Natural killer cell (primary cell): Measurements from ENCODE around the gene AMBN. TPM values are rescaled to one million over a fixed set of nuclear protein-coding genes. Genes with fewer than 3 reads are reported as not detected.

Experiments
- ATAC-seq, 3 donors: fragments of 150-1000 bp in 2 of 3; fragments of 200-7000 bp in 1 of 3; cut with Tn5 transposase; 1 replicate in 1 of 3; 2 replicates in 2 of 3; pipeline ENCODE4 v1.10.0; 2021; ENCODE audit warnings: mild to moderate bottlenecking in 2 of 3, moderate library complexity in 2 of 3
- DNase-seq, 2 donors: peaks; one replicate each; pipeline versions ENCODE4 v3.0.0 to v3.0.0-alpha.2; 2013 to 2021; ENCODE audit warnings: mixed read lengths in 1 of 2
- H3K27ac ChIP-seq: one replicate; pipeline ENCODE4 v1.5.1; 2013; ENCODE audit warnings: mild to moderate bottlenecking, low read length
- H3K27me3 ChIP-seq: one replicate; pipeline ENCODE4 v1.6.1; 2013; ENCODE audit warnings: low read length; ENCODE audit not compliant: control insufficient read depth, insufficient read depth
- H3K36me3 ChIP-seq: one replicate; pipeline ENCODE4 v1.6.1; 2013; ENCODE audit warnings: low read length; ENCODE audit not compliant: control insufficient read depth, insufficient read depth
- H3K4me1 ChIP-seq: one replicate; pipeline ENCODE4 v1.6.1; 2013; ENCODE audit warnings: low read length; ENCODE audit not compliant: control insufficient read depth, insufficient read depth
- H3K4me3 ChIP-seq: one replicate; pipeline ENCODE4 v1.5.1; 2013; ENCODE audit warnings: low read length
- H3K9me3 ChIP-seq: one replicate; pipeline ENCODE4 v1.6.1; 2013; ENCODE audit warnings: low read length; ENCODE audit not compliant: control insufficient read depth, insufficient read depth
- H3K27ac Mint-ChIP-seq, 2 donors: one replicate each; pipeline ENCODE4 v1.8.0; 2022; ENCODE audit warnings: mild to moderate bottlenecking in 2 of 2, mixed read lengths in 2 of 2, moderate library complexity in 1 of 2
- H3K27me3 Mint-ChIP-seq, 2 donors: one replicate each; pipeline ENCODE4 v1.8.0; 2022; ENCODE audit warnings: low read depth in 2 of 2, mixed read lengths in 2 of 2
- H3K36me3 Mint-ChIP-seq: one replicate; pipeline ENCODE4 v1.8.0; 2022; ENCODE audit warnings: mixed read lengths
- H3K4me1 Mint-ChIP-seq, 2 donors: one replicate each; pipeline ENCODE4 v1.8.0; 2022; ENCODE audit warnings: mixed read lengths in 2 of 2
- H3K4me3 Mint-ChIP-seq: one replicate; pipeline ENCODE4 v1.8.0; 2022; ENCODE audit warnings: mild to moderate bottlenecking, moderate library complexity, mixed read lengths
- H3K9me3 Mint-ChIP-seq, 2 donors: one replicate each; pipeline ENCODE4 v1.8.0; 2022; ENCODE audit warnings: mixed read lengths in 2 of 2
- WGBS: methylation state at CpG from one replicate; pipeline ENCODE4 v1.1.7; 2013; ENCODE audit warnings: missing lambda C conversion rate; ENCODE audit not compliant: insufficient coverage; 5-methylcytosine and 5-hydroxymethylcytosine counted together
- intact Hi-C: fragments of 100-400 bp; cut with micrococcal nuclease; formaldehyde crosslinking; loops from one replicate; pipeline ENCODE4 v1.14.2; 2022
- total RNA-seq, 4 donors: library from RNA; stranded (reverse); fragments of 120-200 nt in 1 of 4; gene quantifications; one replicate each; pipeline versions ENCODE4 v1.2.3 to v1.2.4, GENCODE V29; 2013 to 2022
- TF ChIP-seq, protein P1 (sequence below): fragments of 200-600 bp; IDR thresholded peaks from one replicate; pipeline ENCODE4 v1.8.0; 2022; ENCODE audit warnings: antibody characterized with exemption

AMBN gene
- total RNA-seq, 3 donors from 2014 or later (not counting 1 experiment from before 2014, with no cell fraction given) = not detected

DNA sequence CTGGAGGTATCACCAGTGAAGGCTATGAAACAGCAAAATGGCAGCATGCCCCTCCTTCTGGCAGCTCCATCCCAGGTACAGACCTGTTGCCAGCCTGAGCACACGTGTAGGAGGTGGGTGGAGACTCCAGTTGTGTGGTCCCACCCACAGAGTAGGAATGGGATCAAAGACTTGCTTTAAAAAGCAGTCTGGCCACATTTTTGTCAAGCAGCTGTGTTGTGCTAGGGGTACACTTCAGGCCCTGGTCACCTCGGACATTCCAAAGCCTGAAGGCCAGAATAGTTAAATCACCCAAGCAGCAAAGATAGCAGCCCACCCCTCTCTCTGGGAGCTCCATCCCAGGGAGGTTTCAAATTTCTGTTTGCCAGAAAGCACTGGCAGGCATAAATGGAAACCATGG lies 20.3 kb upstream of the AMBN start:
- no peak overlapping the region for H3K27ac Mint-ChIP-seq
- no peaks in the 10 kb centered on the region for H3K9me3 ChIP-seq
- H3K27ac ChIP-seq = no peak overlapping the region
- H3K4me1 ChIP-seq = no peaks in the 10 kb centered on the region
- WGBS = 72% methylated on average over 2 of the region's 2 CpGs
- intact Hi-C loops = no loop called here
- no peaks in the 10 kb centered on the region for H3K36me3 Mint-ChIP-seq
- peaks cover 0 to 2% of the 10 kb centered on the region in 2 donors for H3K9me3 Mint-ChIP-seq
- peaks cover 2% of the 10 kb centered on the region for H3K27me3 ChIP-seq
- H3K4me3 Mint-ChIP-seq = no peak overlapping the region
- no peak for DNase-seq
- no peaks in the 10 kb centered on the region for H3K36me3 ChIP-seq
- H3K4me3 ChIP-seq = no peak overlapping the region
- H3K4me1 Mint-ChIP-seq = no peaks in the 10 kb centered on the region
- ATAC-seq = no peak
- TF ChIP-seq, protein P1, sequence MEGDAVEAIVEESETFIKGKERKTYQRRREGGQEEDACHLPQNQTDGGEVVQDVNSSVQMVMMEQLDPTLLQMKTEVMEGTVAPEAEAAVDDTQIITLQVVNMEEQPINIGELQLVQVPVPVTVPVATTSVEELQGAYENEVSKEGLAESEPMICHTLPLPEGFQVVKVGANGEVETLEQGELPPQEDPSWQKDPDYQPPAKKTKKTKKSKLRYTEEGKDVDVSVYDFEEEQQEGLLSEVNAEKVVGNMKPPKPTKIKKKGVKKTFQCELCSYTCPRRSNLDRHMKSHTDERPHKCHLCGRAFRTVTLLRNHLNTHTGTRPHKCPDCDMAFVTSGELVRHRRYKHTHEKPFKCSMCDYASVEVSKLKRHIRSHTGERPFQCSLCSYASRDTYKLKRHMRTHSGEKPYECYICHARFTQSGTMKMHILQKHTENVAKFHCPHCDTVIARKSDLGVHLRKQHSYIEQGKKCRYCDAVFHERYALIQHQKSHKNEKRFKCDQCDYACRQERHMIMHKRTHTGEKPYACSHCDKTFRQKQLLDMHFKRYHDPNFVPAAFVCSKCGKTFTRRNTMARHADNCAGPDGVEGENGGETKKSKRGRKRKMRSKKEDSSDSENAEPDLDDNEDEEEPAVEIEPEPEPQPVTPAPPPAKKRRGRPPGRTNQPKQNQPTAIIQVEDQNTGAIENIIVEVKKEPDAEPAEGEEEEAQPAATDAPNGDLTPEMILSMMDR = no peak
- peaks cover 4 to 16% of the 10 kb centered on the region in 2 donors for H3K27me3 Mint-ChIP-seq

DNA sequence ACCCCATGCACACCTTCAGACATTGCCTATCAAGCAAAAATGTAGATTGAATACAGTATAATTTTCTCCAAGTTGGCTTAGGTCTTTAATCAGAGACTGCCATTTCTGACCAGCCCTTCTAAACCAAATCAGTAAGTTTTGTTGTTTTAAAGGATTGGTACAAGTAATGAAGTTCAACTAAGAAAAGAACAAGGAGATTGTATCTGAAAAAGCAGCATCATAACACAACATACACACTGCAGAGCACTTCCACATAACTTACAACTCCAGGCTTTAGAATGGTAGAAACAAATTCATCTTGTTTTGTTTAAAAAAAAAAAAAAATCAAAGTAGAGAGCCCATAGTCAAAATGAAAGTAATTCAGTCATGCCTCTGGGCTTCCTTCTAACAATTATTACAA lies 16.1 kb upstream of the AMBN start:
- intact Hi-C loops = no loop called here
- Mint-ChIP-seq H3K27me3 (peaks cover 0 to 2% of the 10 kb centered on the region in 2 donors), H3K36me3 (no peaks in the 10 kb centered on the region), H3K4me1 (no peaks in the 10 kb centered on the region), H3K27ac (no peak overlapping the region), H3K9me3 (no peaks in the 10 kb centered on the region), H3K4me3 (no peak overlapping the region)
- Histone ChIP-seq H3K4me1 (no peaks in the 10 kb centered on the region), H3K9me3 (no peaks in the 10 kb centered on the region), H3K4me3 (no peak overlapping the region), H3K27ac (no peak overlapping the region), H3K27me3 (peaks cover 2% of the 10 kb centered on the region), H3K36me3 (no peaks in the 10 kb centered on the region)
- TF ChIP-seq, protein P1 = no peak
- DNase-seq (no peak), ATAC-seq (no peak)

DNA sequence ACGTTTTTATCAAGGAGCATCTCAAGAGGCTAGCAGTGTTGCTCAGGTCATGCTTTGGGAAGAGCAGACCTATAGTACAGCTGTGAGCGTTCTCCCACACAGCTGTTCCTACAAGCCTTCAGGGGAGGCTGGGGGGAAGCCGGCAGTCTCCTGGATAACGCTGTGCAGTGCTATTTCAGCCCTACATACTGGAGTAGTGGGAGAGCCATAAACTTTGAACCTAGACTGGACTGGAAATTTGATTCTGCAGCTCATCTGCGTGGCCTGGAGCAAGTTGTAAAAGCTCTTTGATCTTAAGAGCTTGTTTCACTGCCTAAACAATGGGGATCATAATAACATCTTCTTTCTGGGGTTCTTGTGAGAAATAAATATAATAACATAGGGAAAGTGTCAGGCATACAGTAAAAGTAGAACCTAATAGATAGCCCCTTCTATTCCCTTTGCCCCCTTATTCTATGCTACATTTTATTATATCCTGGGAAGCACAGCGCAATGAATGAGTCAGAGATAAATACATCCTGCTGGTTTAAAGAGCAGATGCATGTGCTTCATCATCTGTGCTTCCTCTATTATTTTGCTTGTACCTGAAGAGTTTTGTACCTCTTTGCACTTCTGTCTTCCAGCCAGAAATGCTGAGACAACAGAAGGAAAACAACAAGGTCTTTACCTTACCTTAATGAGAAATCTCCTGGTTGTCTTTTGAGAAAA lies 14.7 kb upstream of the AMBN start:
- 79% methylated on average over 6 of the region's 6 CpGs for WGBS
- Histone ChIP-seq H3K9me3 (no peaks in the 10 kb centered on the region), H3K4me1 (no peaks in the 10 kb centered on the region), H3K36me3 (no peaks in the 10 kb centered on the region), H3K4me3 (no peak overlapping the region), H3K27me3 (peaks cover 2% of the 10 kb centered on the region), H3K27ac (no peak overlapping the region)
- H3K9me3 Mint-ChIP-seq = no peaks in the 10 kb centered on the region
- TF ChIP-seq, protein P1 = no peak
- ATAC-seq (no peak), DNase-seq (no peak)
- H3K27ac Mint-ChIP-seq = no peak overlapping the region
- no peaks in the 10 kb centered on the region for H3K36me3 Mint-ChIP-seq
- no peak overlapping the region for H3K4me3 Mint-ChIP-seq
- intact Hi-C loops = no loop called here
- no peaks in the 10 kb centered on the region for H3K27me3 Mint-ChIP-seq
- H3K4me1 Mint-ChIP-seq = no peaks in the 10 kb centered on the region

DNA sequence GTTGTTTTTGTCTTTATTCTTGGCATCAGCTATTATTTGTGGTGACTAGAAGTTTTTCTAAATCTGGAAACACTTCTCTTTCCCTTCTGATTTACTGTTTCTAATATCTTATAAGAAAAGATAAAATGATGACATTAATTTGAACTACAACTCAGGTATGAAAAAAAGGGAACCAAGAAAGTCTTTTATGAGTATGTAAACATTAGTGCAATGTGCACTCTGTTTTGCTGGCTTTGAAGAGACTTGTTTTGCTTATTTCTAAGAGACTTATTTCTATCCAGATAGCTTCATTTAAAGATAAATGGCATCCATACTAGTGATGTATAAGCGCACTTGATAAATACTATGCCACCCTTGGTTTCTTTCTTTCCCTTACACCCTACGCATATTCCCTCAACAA lies 10.1 kb upstream of the AMBN start:
- H3K9me3 Mint-ChIP-seq = no peaks in the 10 kb centered on the region
- no peak overlapping the region for H3K4me3 Mint-ChIP-seq
- Histone ChIP-seq H3K9me3 (no peaks in the 10 kb centered on the region), H3K27me3 (no peaks in the 10 kb centered on the region), H3K4me1 (no peaks in the 10 kb centered on the region), H3K4me3 (no peak overlapping the region), H3K36me3 (no peaks in the 10 kb centered on the region), H3K27ac (no peak overlapping the region)
- no peak overlapping the region for H3K27ac Mint-ChIP-seq
- WGBS = 93% methylated on average over 2 of the region's 2 CpGs
- no peaks in the 10 kb centered on the region for H3K4me1 Mint-ChIP-seq
- intact Hi-C loops = no loop called here
- ATAC-seq (no peak), DNase-seq (no peak)
- H3K27me3 Mint-ChIP-seq = no peaks in the 10 kb centered on the region
- TF ChIP-seq, protein P1 = no peak
- H3K36me3 Mint-ChIP-seq = no peaks in the 10 kb centered on the region
